ENCODE measurements around the gene AOX1.

DNA sequence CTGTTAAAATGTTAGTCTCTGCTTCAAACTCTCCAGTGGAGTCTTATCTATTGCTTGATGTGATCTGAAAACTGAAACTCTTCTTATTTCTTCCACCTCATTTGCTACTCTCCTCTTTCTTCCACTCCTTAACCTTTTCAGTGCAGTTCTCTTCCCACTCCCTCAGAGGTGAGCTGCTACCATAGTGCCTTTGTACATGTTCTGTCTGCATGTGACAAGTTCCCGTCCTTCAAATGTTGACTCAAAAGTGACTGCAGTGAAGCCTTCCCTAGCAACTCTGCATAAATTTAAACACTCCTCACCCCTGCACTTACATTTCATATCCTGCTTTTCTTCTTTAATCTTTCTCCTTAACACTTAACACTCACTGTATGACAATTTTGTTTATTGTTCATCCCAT lies 47.7 kb upstream of the AOX1 start:
- TF ChIP-seq GATA2 (IDR thresholded peaks at IDR 0.05; ENCODE audit: low read depth, low read length) = no peak
- TF ChIP-seq GATA3 (IDR thresholded peaks at IDR 0.05; ENCODE audit: low read depth, low read length) = no peak
